ENCODE measurements around the gene STXBP1. TPM values are rescaled to one million over a fixed set of nuclear protein-coding genes. Genes with fewer than 3 reads are reported as not detected.

STXBP1 gene
- total RNA-seq, 1 donor from 2014 or later: 48.8 TPM

- Mint-ChIP-seq H3K4me3 (no peak overlapping the region), H3K9me3 (no peaks in the 10 kb centered on the region), H3K36me3 (peaks cover 18% of the 10 kb centered on the region), H3K27me3 (no peaks in the 10 kb centered on the region), H3K4me1 (ENCODE audit: unreplicated experiment) (peaks cover 20% of the 10 kb centered on the region), H3K27ac (no peak overlapping the region)
- no peak for DNase-seq (ENCODE audit: extremely low spot score, unreplicated experiment)
- no peak for TF ChIP-seq CTCF (conservative IDR thresholded peaks at IDR 0.05)
Observed at GRCh38 chr9:127693697-127694096, 81.6 kb downstream of the STXBP1 start.

- peaks cover 27% of the 10 kb centered on the region for H3K4me1 Mint-ChIP-seq (ENCODE audit: unreplicated experiment)
- peaks cover 4% of the 10 kb centered on the region for H3K9me3 Mint-ChIP-seq
- H3K27me3 Mint-ChIP-seq: peaks cover 4% of the 10 kb centered on the region
- H3K36me3 Mint-ChIP-seq: peaks cover 12% of the 10 kb centered on the region
- H3K27ac Mint-ChIP-seq: no peak overlapping the region
- TF ChIP-seq CTCF (conservative IDR thresholded peaks at IDR 0.05): no peak
- H3K4me3 Mint-ChIP-seq: peak overlapping the region; percentile 22
- no peak for DNase-seq (ENCODE audit: extremely low spot score, unreplicated experiment)
Observed at GRCh38 chr9:127694890-127695720, 83.0 kb downstream of the STXBP1 start.

GRCh38 chr9:127697575-127697974 is 85.5 kb downstream of the STXBP1 start:
- Mint-ChIP-seq H3K9me3 (peaks cover 4% of the 10 kb centered on the region), H3K4me1 (ENCODE audit: unreplicated experiment) (peaks cover 23% of the 10 kb centered on the region), H3K27me3 (peaks cover 4% of the 10 kb centered on the region), H3K36me3 (no peaks in the 10 kb centered on the region), H3K4me3 (no peak overlapping the region), H3K27ac (peak overlapping the region; percentile 35)
- no peak for TF ChIP-seq CTCF (conservative IDR thresholded peaks at IDR 0.05)
- no peak for DNase-seq (ENCODE audit: extremely low spot score, unreplicated experiment)

- Mint-ChIP-seq H3K36me3 (no peaks in the 10 kb centered on the region), H3K4me3 (peak overlapping the region; percentile 28), H3K9me3 (peaks cover 4% of the 10 kb centered on the region), H3K27me3 (peaks cover 4% of the 10 kb centered on the region), H3K4me1 (ENCODE audit: unreplicated experiment) (peaks cover 23% of the 10 kb centered on the region), H3K27ac (peak overlapping the region; percentile 35)
- no peak for DNase-seq (ENCODE audit: extremely low spot score, unreplicated experiment)
- no peak for TF ChIP-seq CTCF (conservative IDR thresholded peaks at IDR 0.05)
Observed at GRCh38 chr9:127698386-127698785, 86.3 kb downstream of the STXBP1 start.

GRCh38 chr9:127698985-127699670 is 87.1 kb downstream of the STXBP1 start:
- no peaks in the 10 kb centered on the region for H3K36me3 Mint-ChIP-seq
- H3K4me1 Mint-ChIP-seq (ENCODE audit: unreplicated experiment): peaks cover 23% of the 10 kb centered on the region
- H3K27ac Mint-ChIP-seq: peak overlapping the region; percentile 87
- peak overlapping the region; percentile 80 for H3K4me3 Mint-ChIP-seq
- peak; percentile 51 for TF ChIP-seq CTCF (conservative IDR thresholded peaks at IDR 0.05)
- DNase-seq (ENCODE audit: extremely low spot score, unreplicated experiment): peak; percentile 91
- H3K27me3 Mint-ChIP-seq: peaks cover 4% of the 10 kb centered on the region
- H3K9me3 Mint-ChIP-seq: peaks cover 4% of the 10 kb centered on the region
